Stromal cell of bone marrow (primary cell): Measurements from ENCODE around the gene CDH12.
"Not testable (repeated sequence)": the region's sequence is repeated elsewhere in the genome, so short reads cannot be mapped to it uniquely, and the experiment has no call there.

ENCODE experiments used
- DNase-seq: peaks from one replicate; pipeline ENCODE4 v3.0.0-alpha.2; 2012; ENCODE audit warnings: low read depth

The CDH12 gene

DNA sequence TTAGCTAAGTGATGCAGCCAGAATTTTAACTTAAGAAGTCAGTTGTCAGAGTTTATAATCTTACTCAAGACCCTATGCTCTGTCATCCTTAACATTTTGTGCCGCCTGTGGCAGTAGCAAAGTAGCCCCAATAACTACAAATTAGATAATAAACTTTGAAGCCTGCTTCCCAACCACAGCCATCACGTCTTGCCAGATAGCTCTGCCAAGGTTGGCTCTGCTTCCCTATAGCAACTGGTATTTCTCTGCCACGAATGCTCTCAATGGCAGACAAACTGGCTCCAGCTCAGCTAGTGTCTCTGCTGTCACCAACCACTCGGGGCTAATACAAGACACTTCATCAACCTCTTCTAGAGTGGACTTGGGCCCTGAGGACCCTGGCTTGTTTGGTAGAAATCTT lies 576.1 kb downstream of the CDH12 start:
- no peak for DNase-seq

DNA sequence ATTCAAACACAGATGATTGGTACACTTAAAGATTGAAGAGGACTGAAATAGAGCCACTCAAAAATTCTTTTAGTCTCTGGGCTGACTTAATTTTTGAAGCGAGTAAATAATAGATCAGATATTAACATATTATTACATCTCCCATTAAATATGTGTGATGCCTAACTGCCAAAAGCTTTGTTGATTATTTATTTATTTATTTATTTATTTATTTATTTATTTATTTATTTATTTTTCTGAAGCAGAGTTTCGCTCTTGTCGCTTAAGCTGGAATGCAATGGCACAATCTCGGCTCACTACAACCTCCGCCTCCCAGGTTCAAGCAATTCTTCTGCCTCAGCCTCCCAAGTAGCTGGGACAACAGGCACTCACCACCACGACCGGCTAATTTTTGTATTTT lies 587.3 kb downstream of the CDH12 start:
- not testable (repeated sequence) for DNase-seq

DNA sequence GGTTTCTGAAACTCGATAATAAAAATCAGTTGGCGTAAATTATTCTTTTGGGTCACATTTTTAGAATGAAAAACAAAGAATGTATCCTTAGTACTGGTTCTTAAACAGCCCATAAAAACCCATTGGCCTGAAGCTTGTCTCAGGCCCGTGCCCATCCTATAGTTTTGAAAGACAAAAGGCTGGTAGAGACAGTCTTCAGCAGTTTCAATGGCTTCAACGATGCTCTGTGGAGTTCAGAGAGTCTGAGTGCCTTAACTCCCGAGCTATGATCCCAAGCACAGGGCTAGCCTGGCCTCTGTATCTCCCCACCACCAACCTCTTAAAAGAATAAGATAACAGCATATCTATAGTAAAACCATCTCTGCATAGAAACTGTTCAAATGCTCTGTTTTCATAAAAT lies 595.0 kb downstream of the CDH12 start:
- DNase-seq: no peak

DNA sequence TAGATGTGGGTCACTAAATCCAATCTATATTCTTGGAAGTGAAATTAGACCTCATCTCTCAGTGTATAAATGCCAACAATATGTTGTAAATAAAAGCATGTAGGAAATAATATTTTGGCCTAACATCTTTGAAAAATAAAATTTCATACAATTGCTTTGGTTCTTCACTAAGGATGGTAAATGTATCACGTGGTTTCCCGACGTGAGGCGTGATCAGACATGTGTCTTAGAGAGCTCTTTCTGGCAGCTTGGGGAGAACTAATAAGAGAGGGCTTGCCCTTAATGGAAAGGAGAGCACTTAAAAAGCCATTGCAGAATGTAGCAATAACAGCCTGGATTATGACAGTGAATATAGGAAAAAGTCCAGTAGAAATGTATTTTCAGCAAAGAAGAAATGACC lies 602.6 kb downstream of the CDH12 start:
- DNase-seq: no peak

DNA sequence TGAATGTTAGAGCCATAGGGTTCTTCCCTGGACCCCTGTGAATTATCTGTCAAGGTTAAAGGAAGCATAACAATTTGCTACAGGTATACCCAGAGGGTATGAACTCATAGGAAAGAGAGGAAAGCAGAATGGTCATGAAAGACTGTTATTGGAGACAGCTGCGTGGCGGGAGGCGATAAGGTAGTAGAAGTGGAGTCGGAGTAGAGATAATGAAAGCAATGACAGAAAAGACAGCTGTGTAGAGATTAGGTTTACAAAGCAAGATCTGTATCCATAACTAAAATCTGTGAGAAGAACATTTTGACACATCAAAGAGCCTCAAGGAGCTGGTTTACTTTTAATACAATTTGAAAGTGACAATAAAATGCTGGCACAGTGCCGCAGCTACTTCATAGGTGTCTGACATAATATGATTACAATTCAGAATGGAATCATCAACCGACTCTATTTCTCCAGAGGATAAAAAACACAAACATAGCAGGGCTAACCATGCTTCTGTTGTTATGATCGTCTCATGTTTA lies 603.9 kb downstream of the CDH12 start:
- DNase-seq: no peak

DNA sequence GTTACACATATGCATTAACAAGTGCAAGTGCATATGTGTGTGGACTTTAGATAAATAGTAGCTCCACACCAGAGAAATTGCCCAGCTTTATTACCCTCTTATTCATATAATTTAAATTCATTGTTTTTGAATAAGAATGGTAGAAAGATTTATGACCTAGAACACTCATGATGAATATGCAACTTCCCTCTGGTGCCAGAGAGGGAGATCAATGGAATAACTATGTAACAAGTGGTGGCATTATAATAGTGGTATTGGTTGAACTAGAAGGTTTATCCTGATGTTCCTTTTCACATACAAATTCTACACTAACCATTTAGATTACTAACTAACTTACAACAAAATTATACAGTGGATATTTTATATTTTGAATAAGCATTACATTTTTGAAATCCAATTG lies 607.4 kb downstream of the CDH12 start:
- no peak for DNase-seq

DNA sequence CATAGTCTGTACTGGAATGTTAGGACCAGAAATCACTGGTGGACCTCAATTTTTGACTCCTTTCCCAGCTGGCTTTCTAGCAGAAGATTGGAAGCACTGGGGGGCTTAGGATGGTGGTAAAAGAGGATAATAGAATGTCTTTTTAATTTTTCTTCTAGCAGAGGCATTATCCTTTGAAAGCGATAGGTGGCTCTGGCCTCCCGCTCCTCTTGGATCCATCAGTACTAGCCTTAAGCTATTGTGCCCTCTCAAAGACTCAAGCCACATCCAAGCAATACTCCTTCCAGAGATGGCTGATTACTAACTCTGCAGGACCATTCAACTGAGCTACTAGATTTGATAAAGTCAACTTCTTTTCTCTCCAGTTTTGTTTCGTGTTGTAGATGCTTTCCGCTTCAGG lies 610.6 kb downstream of the CDH12 start:
- DNase-seq: no peak

DNA sequence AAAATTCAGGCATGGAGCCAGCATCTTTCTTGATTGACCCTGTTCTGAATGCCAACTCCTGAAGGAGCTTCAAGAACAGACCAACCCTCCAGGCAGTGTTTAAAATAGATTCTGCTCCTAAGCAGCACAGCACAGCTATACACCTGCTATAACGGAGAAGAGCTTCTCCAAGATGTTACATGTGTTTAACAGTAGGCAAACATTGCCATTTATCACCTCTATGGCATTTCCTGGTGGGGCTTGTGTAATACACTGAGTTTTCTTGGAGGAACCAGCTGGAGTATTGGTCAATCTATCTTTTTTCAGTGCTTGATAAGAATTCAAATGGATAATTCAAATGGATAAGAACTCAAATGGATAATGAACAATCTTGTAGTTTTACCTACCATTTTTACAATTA lies 615.1 kb downstream of the CDH12 start:
- DNase-seq: no peak

DNA sequence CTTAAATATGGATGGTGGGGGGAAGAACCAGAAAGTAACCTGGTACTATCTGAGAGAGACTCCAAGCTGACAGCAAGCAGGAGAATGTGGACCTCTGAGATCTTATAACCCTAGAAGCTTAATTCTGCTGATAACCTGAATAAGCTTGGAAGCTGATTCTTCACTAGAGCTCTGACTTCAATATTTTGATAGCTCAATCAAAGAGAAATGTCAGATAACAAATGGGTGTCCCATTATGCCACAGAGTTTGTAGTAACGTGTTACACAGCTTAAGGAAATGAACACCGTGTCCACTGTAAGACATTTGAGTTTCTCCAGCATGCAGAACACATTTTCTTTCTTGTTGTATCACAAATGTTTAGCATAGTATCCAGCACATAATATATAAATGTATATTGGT lies 626.7 kb downstream of the CDH12 start:
- no peak for DNase-seq

DNA sequence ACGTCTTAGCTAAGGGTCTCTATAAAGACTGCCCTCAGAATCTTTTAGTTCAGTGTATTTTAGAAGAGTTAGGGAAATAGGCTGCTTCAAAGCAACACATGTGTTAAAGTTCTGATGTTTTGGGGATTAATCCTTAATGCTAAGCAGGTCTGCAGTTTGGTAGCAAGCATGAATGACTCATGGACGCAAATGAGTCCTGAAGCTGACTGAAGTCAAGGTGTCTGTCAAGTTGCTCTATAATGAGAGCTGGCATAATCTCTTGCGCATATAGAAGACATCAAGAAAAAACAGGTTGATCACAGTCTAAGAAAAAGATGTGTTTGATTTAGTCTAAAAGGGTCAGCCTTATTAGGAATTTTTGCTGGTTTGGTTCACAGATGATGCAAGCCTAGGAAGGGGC lies 630.1 kb downstream of the CDH12 start:
- DNase-seq: no peak

DNA sequence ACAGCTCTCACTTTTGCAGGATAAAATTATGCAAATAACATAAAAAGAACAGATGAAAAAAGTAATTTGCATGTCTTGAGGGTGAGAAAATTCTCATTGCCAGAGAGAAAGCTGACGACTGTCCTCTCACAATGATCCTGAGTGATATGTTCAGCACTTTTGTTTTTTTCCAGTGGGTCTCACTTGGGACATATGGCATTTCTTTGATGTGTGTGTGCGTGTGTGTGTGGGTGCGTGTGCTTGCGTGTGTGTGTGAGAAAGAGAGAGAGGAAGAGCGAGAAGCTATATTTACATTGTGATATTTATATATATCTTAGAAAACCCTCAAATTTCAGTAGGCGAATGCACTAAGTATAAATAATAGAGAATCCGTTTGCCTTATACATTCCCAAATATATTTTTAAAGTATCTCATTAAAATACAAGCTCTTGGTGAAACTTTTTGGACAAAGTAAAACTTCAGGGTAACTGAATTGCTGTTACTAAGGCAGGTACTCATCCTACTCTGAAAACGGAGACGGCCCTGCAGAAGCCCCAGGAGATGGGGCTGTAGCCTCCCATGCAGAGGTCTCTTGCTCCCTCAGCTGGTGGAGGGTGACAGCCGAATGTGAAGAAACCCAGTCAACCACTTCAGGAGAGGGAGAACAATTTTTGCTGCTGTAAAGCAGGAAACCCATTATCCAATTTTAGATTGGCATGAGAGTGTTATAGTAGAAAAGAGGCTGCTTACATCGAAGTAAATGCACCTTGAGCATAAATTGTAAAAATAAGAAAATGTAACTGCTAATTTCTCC lies 639.2 kb downstream of the CDH12 start:
- DNase-seq: not testable (repeated sequence)

DNA sequence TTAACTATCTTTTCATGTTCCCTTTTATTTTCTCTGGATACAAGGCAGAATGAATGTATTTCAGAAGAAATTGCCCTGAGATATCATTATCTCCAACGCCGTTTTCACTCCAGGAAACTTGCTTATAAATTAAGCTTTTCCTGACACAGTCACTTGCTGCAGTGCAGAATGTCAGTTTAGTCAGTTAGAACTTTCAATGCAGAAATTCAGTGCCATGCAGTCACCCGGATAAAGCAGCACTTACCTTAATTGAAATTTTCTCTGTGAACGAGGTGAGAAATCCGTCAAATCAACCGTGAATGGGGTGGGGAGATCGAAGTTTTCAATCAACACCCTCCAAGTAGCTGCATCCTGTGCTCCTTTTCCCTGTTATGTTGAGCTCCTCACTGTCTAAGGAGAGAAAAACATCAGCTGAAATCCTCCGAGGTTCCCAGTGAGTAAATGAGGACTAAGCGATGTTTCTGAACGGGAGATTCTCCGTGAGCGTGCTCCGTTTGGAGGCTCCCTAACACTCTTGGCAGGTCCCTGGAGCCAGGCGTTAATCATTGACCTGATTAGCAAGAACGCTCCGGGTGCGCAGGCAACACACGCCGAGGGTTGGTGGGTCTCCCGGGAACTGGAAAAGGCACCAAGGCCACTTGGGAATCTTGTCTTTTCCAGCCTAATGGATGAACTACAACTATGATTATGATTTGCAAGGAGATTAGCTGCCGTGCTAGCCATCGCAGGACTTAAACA lies 640.7 kb downstream of the CDH12 start:
- DNase-seq: not testable (repeated sequence)

DNA sequence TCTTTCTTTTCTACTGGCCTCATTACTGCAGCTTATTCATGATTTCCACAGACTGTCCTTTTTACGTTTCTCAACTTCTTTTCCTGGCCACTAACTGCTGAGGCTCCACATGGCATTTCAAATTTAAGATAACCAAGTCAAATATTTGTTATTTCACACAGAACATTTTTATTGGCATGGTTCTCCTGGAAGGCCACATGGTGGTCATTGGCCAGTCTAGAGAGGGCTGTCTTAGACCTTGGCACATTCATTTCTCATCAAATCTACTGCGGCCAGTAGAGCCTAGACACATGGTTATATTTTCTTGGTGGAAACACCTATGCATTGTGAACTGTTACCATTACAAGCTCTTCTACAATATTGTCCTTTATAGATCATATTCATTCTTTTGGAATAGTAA lies 644.7 kb downstream of the CDH12 start:
- DNase-seq: not testable (repeated sequence)

DNA sequence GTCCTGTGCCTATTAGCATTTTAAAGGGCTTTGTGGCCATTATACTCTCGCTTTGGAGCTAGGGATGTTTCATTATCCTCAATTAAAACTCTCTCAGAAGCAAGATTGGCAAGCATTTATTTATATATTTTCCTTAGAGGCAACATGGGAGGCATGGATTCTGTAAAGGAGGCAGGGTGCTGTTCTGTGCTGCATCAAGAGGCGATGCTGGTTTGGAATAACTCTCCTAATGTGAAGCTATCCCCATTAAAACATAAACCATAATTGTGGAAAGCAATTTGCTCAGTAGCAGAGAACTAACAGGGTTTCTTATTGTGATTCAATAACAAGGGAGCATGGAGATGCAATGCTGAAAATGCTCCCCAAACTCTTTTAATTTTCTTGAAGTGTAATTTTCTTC lies 664.5 kb downstream of the CDH12 start:
- not testable (repeated sequence) for DNase-seq

DNA sequence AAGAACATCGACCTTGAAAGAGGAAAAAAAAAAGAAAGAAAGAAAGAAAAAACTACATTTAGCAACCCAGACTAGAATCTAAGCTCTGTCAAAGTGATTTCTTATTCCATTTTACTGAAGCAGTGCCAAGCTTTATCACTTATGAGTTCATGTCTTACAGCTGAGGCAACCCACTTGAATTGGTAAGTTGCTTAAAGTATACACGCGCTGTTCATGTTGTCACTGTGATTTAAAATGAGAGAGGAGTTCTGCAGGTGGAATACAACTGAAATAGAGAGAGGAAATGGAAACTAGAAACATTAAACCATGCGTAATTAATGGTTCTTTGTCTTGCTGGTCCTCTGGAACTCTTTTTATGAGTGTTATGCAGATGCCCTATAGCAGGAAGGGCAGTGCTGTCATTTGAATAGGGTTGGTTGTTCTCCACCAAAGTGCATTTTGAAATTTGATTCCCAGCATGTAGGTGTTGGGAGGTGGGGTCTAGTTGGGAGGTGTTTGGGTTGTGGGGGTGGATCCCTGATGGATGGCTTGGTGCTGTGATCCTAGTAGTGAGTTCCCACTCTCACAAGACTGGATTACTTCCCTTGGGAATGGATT lies 665.4 kb downstream of the CDH12 start:
- not testable (repeated sequence) for DNase-seq

DNA sequence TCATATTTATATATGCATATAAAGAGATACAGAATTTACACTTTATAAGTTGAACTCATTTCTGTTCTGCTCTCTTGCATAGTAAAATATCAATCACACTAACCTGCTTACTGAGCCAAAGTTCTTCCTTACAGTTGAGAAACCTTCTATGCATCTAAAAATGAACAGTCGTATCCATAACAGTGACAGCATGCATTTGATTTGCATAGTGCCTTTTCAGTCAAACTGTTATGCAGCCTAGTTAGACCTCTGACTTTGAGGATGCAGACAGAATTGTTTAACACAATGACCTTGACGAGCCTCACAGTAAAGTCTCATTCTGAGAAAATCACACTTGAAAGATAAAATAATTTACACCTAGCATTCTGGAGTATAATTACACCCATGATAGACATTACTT lies 683.9 kb downstream of the CDH12 start:
- not testable (repeated sequence) for DNase-seq

DNA sequence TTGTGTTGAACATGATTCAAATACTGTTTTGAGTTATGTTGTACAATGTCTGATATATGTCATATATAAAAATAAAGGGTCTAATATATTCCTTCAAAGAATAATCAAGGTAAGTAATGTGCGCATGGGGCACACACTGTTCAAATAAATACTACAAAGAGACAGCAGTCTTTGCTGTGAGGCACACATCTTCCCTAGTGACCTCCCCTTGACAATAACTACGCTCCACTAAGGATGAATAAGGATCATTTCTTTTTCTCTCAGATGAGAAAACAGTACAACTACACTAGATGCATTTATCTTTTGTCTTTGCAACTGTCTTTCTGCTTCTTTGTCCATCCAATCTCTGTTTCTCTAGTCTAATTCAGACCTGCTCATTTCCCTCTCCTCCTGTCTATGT lies 684.4 kb downstream of the CDH12 start:
- not testable (repeated sequence) for DNase-seq

DNA sequence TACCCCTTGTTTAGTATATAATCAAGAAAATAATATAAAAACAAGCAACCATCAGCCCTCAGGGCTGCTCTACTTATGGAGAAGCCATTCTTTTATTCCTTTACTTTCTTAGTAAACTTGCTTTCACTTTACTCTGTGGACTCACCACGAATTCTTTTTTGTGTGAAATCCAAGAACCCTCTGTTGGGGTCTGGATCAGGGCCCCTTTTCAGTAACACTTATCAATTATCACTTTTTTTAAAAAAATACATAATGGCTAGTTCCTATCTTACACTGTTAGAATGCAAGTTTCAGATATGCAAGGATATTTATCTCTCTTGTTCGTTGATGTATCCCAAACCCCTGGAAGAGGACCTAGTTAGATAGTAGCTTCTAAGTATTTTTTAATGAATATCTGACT lies 687.2 kb downstream of the CDH12 start:
- DNase-seq: not testable (repeated sequence)

DNA sequence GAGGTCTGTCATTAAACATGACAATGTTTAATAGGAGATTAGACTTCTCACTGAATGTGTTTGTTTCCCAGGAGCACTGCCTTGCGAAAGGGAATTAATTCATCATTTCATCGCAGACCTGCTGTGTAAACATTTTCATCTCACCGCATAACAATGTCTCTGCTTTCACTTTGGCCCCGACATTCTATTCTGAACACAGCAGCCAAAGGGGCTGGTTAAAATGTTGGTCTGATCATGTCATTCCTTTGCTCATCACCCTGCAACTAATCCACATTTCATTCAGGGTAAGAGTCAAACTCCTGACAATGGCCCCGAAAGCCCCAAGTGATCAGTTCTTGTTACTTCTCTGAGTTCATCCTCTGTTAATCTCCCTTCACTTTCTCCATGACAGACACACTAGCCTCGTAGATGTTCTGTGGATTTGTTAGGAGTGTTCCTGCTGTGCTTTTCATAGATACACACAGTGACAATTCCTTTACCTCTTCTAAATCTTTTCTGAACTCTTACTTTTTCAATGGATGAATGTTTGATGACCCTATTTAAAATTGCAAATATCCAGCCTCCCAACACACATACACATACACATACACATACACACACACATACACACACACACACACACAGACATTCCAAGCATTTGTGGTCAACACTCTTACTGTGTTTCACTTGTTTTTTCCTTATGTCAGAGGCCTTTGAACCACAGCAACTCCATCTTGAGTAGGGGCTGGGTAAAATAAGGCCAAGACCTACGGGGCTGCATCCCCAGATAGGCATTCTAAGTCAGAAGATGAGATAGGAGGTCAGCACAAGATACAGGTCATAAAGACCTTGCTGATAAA lies 688.0 kb downstream of the CDH12 start:
- not testable (repeated sequence) for DNase-seq

DNA sequence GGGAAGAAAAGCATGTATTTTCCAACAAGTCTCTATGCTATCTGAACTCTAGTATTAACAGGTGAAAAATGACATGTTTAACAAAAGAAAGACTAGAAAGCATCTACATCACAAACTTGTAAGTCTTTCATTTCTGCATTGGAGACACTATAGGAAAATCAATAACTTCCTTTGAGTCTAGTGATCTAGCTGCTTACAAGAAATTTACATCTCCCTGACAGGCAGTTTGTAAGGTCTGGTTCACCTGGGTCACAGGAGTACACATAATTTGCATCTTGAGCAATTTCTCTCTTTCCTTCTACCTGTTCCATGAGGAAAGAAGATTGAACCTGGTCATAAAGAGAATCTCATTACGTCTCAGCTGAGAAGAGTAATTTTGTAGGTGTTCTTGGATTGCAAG lies 696.2 kb downstream of the CDH12 start:
- DNase-seq: not testable (repeated sequence)

DNA sequence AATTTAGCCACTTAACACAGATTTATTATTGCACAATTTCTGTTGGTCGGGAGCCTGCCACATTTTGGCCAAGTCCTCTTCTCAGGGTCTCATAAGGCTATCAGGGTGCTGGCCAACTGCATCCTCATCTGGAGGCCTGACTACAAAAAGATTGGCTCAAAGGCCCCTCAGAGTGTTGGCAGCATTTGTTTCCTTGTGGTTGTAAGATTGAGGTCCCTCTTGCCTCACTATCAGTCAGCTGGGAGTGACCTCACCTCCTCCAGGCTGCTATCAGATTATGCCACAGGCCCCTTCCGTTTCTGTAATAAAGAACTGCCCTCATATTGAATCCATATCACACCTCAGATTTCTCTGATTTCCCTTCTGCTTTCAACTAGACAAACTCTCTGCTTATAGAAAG lies 698.4 kb downstream of the CDH12 start:
- not testable (repeated sequence) for DNase-seq

DNA sequence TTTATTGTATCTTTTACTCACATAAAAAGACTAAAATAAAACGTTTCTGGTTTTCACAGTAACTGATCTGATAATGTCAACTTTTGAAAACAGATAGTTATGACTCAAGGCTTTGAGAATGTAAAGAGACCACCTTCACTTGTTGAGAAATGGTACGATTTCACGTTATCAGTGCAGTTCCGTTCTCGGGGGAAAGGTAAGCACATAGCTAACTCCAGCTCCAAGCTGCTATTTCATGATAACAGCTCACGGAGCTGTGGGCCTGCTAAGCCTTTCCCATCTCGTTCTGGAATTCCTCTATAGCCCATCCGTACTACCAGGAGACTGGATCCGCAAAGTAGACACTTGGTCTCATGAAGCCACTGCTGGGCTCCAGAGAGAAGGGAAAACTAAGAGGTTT lies 701.3 kb downstream of the CDH12 start:
- not testable (repeated sequence) for DNase-seq
